ENCODE results near the gene WIPF1. TPM values are rescaled to one million over a fixed set of nuclear protein-coding genes. Genes with fewer than 3 reads are reported as not detected.
A peak's percentile ranks its signal among the peaks of the same experiment; 100 is the strongest.

Gene WIPF1
- total and polyA plus RNA-seq, 7 experiments from 2014 or later, result 92.3 to 514 (median 329) TPM

- H3K27ac Mint-ChIP-seq, result peak overlapping the region; percentile 89 to 99 (median 96)
- peaks cover 53 to 70% (median 65%) of the 10 kb centered on the region in 7 donors for H3K4me1 Mint-ChIP-seq
- H3K27me3 Mint-ChIP-seq, result no peaks in the 10 kb centered on the region
- no peaks in the 10 kb centered on the region for H3K27me3 ChIP-seq (ENCODE audit: control insufficient read depth in 2 of 2, insufficient read depth in 2 of 2, low read length in 2 of 2)
- H3K4me3 Mint-ChIP-seq, result peak overlapping the region; percentile 85 to 100 (median 92)
- CTCF ChIA-PET, result interaction anchor here (0.7 to 21.2 kb wide), 8 partner anchors 13 to 138 kb away, joined by 3 to 223 read pairs (median 6); no protein-coding TSS in a partner anchor
- no peaks in the 10 kb centered on the region for H3K9me3 ChIP-seq (ENCODE audit: control insufficient read depth in 2 of 3, low read length in 3 of 3)
- peak overlapping the region; percentile 90 for H3K27ac ChIP-seq (ENCODE audit: low read depth, low read length)
- H3K36me3 Mint-ChIP-seq, result peaks cover 4 to 51% (median 11%) of the 10 kb centered on the region in 5 donors
- peaks cover 41 to 56% of the 10 kb centered on the region in 2 donors for H3K4me1 ChIP-seq (ENCODE audit: control insufficient read depth in 2 of 2, insufficient read depth in 2 of 2, low read length in 2 of 2)
- no peak for DNase-seq
- no peak for ATAC-seq
- POLR2A ChIA-PET, result interaction anchor here (0.6 to 12.1 kb wide), 10 partner anchors 14 to 204 kb away, joined by 3 to 277 read pairs (median 8); partner anchors contain the start of genes GPR155 and SCRN3
- intact Hi-C loops (cut with micrococcal nuclease), result loop anchor here (10.0 kb wide), 2 partner anchors 565 to 635 kb away; partner anchors contain the start of genes ATF2 (in 1 of the 2) and SP3 (in 1 of the 2)
- H3K9me3 Mint-ChIP-seq, result peaks cover 0 to 3% (median 0%) of the 10 kb centered on the region in 11 donors
- no peaks in the 10 kb centered on the region for H3K36me3 ChIP-seq (ENCODE audit: control insufficient read depth in 2 of 3, insufficient read depth in 3 of 3, low read length in 3 of 3)
- H3K4me3 ChIP-seq (ENCODE audit: low read length), result peak overlapping the region; percentile 74
Observed at GRCh38 chr2:174599310-174599921, 1.8 kb upstream of the WIPF1 start.

GRCh38 chr2:174597009-174597344 is 627 bp downstream of the WIPF1 start:
- Histone ChIP-seq H3K4me3 (ENCODE audit: low read length) (peak overlapping the region; percentile 74), H3K9me3 (ENCODE audit: control insufficient read depth in 2 of 3, low read length in 3 of 3) (no peaks in the 10 kb centered on the region), H3K27ac (ENCODE audit: low read depth, low read length) (peak overlapping the region; percentile 90), H3K27me3 (ENCODE audit: control insufficient read depth in 2 of 2, insufficient read depth in 2 of 2, low read length in 2 of 2) (no peaks in the 10 kb centered on the region), H3K36me3 (ENCODE audit: control insufficient read depth in 2 of 3, insufficient read depth in 3 of 3, low read length in 3 of 3) (no peaks in the 10 kb centered on the region), H3K4me1 (ENCODE audit: control insufficient read depth in 2 of 2, insufficient read depth in 2 of 2, low read length in 2 of 2) (peaks cover 31 to 42% of the 10 kb centered on the region in 2 donors)
- peak overlapping the region; percentile 89 to 99 (median 96) for H3K27ac Mint-ChIP-seq
- DNase-seq (peak in 1 of 9 donors; percentile 24), ATAC-seq (no peak)
- peaks cover 0 to 5% (median 0%) of the 10 kb centered on the region in 11 donors for H3K9me3 Mint-ChIP-seq
- H3K36me3 Mint-ChIP-seq, result peaks cover 0 to 58% (median 16%) of the 10 kb centered on the region in 5 donors
- H3K4me1 Mint-ChIP-seq, result peaks cover 47 to 68% (median 59%) of the 10 kb centered on the region in 7 donors
- intact Hi-C loops (cut with micrococcal nuclease), result loop anchor here (1.0 to 10.0 kb wide), 7 partner anchors 9 to 632 kb away; partner anchors contain the start of genes ATF2 (in 2 of the 2), GPR155 (in 1 of the 2) and SP3 (in 1 of the 2)
- H3K27me3 Mint-ChIP-seq, result no peaks in the 10 kb centered on the region
- peak overlapping the region; percentile 87 to 100 (median 92) for H3K4me3 Mint-ChIP-seq
- ChIA-PET POLR2A (interaction anchor here (0.7 to 12.1 kb wide), 12 partner anchors 13 to 109 kb away, joined by 3 to 277 read pairs (median 9); no protein-coding TSS in a partner anchor), CTCF (interaction anchor here (0.8 to 21.2 kb wide), 6 partner anchors 14 to 152 kb away, joined by 3 to 223 read pairs (median 6); no protein-coding TSS in a partner anchor)

GRCh38 chr2:174595891-174596397 is 1.7 kb downstream of the WIPF1 start:
- Mint-ChIP-seq H3K9me3 (peaks cover 0 to 5% (median 0%) of the 10 kb centered on the region in 11 donors), H3K27ac (peak overlapping the region; percentile 89 to 99 (median 96)), H3K36me3 (peaks cover 0 to 61% (median 25%) of the 10 kb centered on the region in 5 donors), H3K4me1 (peaks cover 47 to 68% (median 59%) of the 10 kb centered on the region in 7 donors), H3K4me3 (peak overlapping the region; percentile 87 to 100 (median 92)), H3K27me3 (no peaks in the 10 kb centered on the region)
- CTCF ChIA-PET, result interaction anchor here (1.0 to 21.2 kb wide), 4 partner anchors 18 to 133 kb away, joined by 4 to 223 read pairs (median 10); no protein-coding TSS in a partner anchor
- Histone ChIP-seq H3K36me3 (ENCODE audit: control insufficient read depth in 2 of 3, insufficient read depth in 3 of 3, low read length in 3 of 3) (peaks cover 0 to 1% (median 0%) of the 10 kb centered on the region in 3 experiments), H3K27me3 (ENCODE audit: control insufficient read depth in 2 of 2, insufficient read depth in 2 of 2, low read length in 2 of 2) (no peaks in the 10 kb centered on the region), H3K4me1 (ENCODE audit: control insufficient read depth in 2 of 2, insufficient read depth in 2 of 2, low read length in 2 of 2) (peaks cover 42 to 43% of the 10 kb centered on the region in 2 donors), H3K9me3 (ENCODE audit: control insufficient read depth in 2 of 3, low read length in 3 of 3) (no peaks in the 10 kb centered on the region), H3K27ac (ENCODE audit: low read depth, low read length) (peak overlapping the region; percentile 90), H3K4me3 (ENCODE audit: low read length) (peak overlapping the region; percentile 74)
- DNase-seq (no peak), ATAC-seq (no peak)
- intact Hi-C loops (cut with micrococcal nuclease), result loop anchor here (2.0 to 10.0 kb wide), 5 partner anchors 109 to 631 kb away; partner anchors contain the start of genes ATF2 (in 2 of the 2), GPR155 (in 1 of the 2) and SP3 (in 1 of the 2)
- POLR2A ChIA-PET, result interaction anchor here (0.7 to 12.1 kb wide), 10 partner anchors 12 to 108 kb away, joined by 3 to 277 read pairs (median 10); no protein-coding TSS in a partner anchor

GRCh38 chr2:174595116-174595809 is 2.3 kb downstream of the WIPF1 start:
- Histone ChIP-seq H3K4me1 (ENCODE audit: control insufficient read depth in 2 of 2, insufficient read depth in 2 of 2, low read length in 2 of 2) (peaks cover 44 to 45% of the 10 kb centered on the region in 2 donors), H3K27me3 (ENCODE audit: control insufficient read depth in 2 of 2, insufficient read depth in 2 of 2, low read length in 2 of 2) (no peaks in the 10 kb centered on the region), H3K36me3 (ENCODE audit: control insufficient read depth in 2 of 3, insufficient read depth in 3 of 3, low read length in 3 of 3) (peaks cover 0 to 6% (median 6%) of the 10 kb centered on the region in 3 experiments), H3K27ac (ENCODE audit: low read depth, low read length) (peak overlapping the region; percentile 90), H3K4me3 (ENCODE audit: low read length) (peak overlapping the region; percentile 74), H3K9me3 (ENCODE audit: control insufficient read depth in 2 of 3, low read length in 3 of 3) (no peaks in the 10 kb centered on the region)
- H3K4me3 Mint-ChIP-seq, result peak overlapping the region; percentile 87 to 100 (median 92)
- H3K36me3 Mint-ChIP-seq, result peaks cover 0 to 62% (median 28%) of the 10 kb centered on the region in 5 donors
- intact Hi-C loops (cut with micrococcal nuclease), result loop anchor here (10.0 kb wide), 2 partner anchors 570 to 630 kb away; partner anchors contain the start of genes ATF2 (in 1 of the 2) and SP3 (in 1 of the 2)
- peaks cover 0 to 5% (median 0%) of the 10 kb centered on the region in 11 donors for H3K9me3 Mint-ChIP-seq
- peak overlapping the region; percentile 89 to 99 (median 96) for H3K27ac Mint-ChIP-seq
- peak in 1 of 9 donors; percentile 25 for DNase-seq
- CTCF ChIA-PET, result interaction anchor here (0.8 to 21.2 kb wide), 11 partner anchors 8 to 134 kb away, joined by 3 to 223 read pairs (median 4); no protein-coding TSS in a partner anchor
- H3K4me1 Mint-ChIP-seq, result peaks cover 46 to 69% (median 60%) of the 10 kb centered on the region in 7 donors
- no peaks in the 10 kb centered on the region for H3K27me3 Mint-ChIP-seq
- no peak for ATAC-seq
- POLR2A ChIA-PET, result interaction anchor here (0.6 to 22.6 kb wide), 14 partner anchors 4 to 1393 kb away, joined by 3 to 277 read pairs (median 7); partner anchors contain the start of gene WIPF1

GRCh38 chr2:174594456-174594855 is 3.1 kb downstream of the WIPF1 start:
- Histone ChIP-seq H3K27me3 (ENCODE audit: control insufficient read depth in 2 of 2, insufficient read depth in 2 of 2, low read length in 2 of 2) (no peaks in the 10 kb centered on the region), H3K36me3 (ENCODE audit: control insufficient read depth in 2 of 3, insufficient read depth in 3 of 3, low read length in 3 of 3) (peaks cover 0 to 9% (median 6%) of the 10 kb centered on the region in 3 experiments), H3K9me3 (ENCODE audit: control insufficient read depth in 2 of 3, low read length in 3 of 3) (no peaks in the 10 kb centered on the region), H3K4me1 (ENCODE audit: control insufficient read depth in 2 of 2, insufficient read depth in 2 of 2, low read length in 2 of 2) (peaks cover 42 to 44% of the 10 kb centered on the region in 2 donors), H3K4me3 (ENCODE audit: low read length) (peak overlapping the region; percentile 57), H3K27ac (ENCODE audit: low read depth, low read length) (peak overlapping the region; percentile 90)
- CTCF ChIA-PET, result interaction anchor here (0.8 to 21.2 kb wide), 10 partner anchors 8 to 133 kb away, joined by 3 to 223 read pairs (median 4); no protein-coding TSS in a partner anchor
- intact Hi-C loops (cut with micrococcal nuclease), result loop anchor here (10.0 kb wide), 2 partner anchors 570 to 630 kb away; partner anchors contain the start of genes ATF2 (in 1 of the 2) and SP3 (in 1 of the 2)
- Mint-ChIP-seq H3K4me3 (peak overlapping the region; percentile 87 to 100 (median 92)), H3K27me3 (no peaks in the 10 kb centered on the region), H3K4me1 (peaks cover 47 to 69% (median 59%) of the 10 kb centered on the region in 7 donors), H3K9me3 (peaks cover 0 to 5% (median 0%) of the 10 kb centered on the region in 11 donors), H3K36me3 (peaks cover 0 to 64% (median 30%) of the 10 kb centered on the region in 5 donors), H3K27ac (peak overlapping the region; percentile 90 to 99 (median 97))
- POLR2A ChIA-PET, result interaction anchor here (0.6 to 22.6 kb wide), 20 partner anchors 4 to 621 kb away, joined by 3 to 277 read pairs (median 5); partner anchors contain the start of genes ATF2 and WIPF1
- ATAC-seq (no peak), DNase-seq (peak in 2 of 9 donors; percentile 37 to 44)
